GM06990 (cell line): ENCODE measurements around the gene GCNT3.
"Not testable (repeated sequence)": the region's sequence is repeated elsewhere in the genome, so short reads cannot be mapped to it uniquely, and the experiment has no call there.

Source experiments
- DNase-seq: peaks from one replicate; pipeline ENCODE4 v3.0.0-alpha.2; 2011; ENCODE audit not compliant: insufficient read length; ENCODE audit errors: extremely low read depth
- H3K27me3 ChIP-seq: replicated peaks from 2 replicates; pipeline ENCODE4 v1.6.0; 2011; ENCODE audit warnings: low read length; ENCODE audit not compliant: control insufficient read depth, insufficient read depth
- H3K36me3 ChIP-seq: 2 replicates; pipeline ENCODE4 v1.5.1; 2011; ENCODE audit warnings: low read length; ENCODE audit not compliant: control insufficient read depth, insufficient read depth
- H3K4me3 ChIP-seq: replicated peaks from 2 replicates; pipeline ENCODE4 v1.5.1; 2011; ENCODE audit warnings: low read depth, mild to moderate bottlenecking, control low read depth, low read length
- TF ChIP-seq, protein P1 (sequence below): IDR thresholded peaks from 2 replicates; pipeline ENCODE4 v1.5.1; 2011; ENCODE audit warnings: low read length, control low read depth, mild to moderate bottlenecking, inconsistent platforms; ENCODE audit not compliant: insufficient read depth, poor library complexity, severe bottlenecking

GCNT3 gene

DNA sequence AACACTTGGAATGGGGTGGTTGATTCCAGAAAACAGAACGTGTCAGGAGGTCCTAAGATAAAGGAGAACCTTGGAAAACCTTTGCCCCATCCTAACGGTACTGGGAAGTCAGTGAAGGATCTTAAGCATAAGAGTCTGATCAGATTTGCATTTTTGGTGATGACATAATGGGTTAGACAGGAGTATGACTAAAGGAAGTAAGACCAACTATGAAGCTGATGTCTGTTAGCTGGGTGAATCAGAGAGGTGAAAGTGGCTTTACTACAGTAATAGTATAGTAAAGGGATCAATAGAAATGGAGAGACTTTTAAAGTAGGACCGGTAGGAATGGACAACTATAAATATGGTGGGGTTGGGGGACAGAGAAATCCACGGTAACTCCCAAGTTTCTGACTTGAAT lies 33.2 kb downstream of the GCNT3 start:
- H3K27me3 ChIP-seq: no peaks in the 10 kb centered on the region
- TF ChIP-seq, protein P1, sequence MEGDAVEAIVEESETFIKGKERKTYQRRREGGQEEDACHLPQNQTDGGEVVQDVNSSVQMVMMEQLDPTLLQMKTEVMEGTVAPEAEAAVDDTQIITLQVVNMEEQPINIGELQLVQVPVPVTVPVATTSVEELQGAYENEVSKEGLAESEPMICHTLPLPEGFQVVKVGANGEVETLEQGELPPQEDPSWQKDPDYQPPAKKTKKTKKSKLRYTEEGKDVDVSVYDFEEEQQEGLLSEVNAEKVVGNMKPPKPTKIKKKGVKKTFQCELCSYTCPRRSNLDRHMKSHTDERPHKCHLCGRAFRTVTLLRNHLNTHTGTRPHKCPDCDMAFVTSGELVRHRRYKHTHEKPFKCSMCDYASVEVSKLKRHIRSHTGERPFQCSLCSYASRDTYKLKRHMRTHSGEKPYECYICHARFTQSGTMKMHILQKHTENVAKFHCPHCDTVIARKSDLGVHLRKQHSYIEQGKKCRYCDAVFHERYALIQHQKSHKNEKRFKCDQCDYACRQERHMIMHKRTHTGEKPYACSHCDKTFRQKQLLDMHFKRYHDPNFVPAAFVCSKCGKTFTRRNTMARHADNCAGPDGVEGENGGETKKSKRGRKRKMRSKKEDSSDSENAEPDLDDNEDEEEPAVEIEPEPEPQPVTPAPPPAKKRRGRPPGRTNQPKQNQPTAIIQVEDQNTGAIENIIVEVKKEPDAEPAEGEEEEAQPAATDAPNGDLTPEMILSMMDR: no peak
- peaks cover 4% of the 10 kb centered on the region; the same call in 1 of the 2 replicates for H3K36me3 ChIP-seq
- DNase-seq: no peak
- H3K4me3 ChIP-seq: no peak overlapping the region

DNA sequence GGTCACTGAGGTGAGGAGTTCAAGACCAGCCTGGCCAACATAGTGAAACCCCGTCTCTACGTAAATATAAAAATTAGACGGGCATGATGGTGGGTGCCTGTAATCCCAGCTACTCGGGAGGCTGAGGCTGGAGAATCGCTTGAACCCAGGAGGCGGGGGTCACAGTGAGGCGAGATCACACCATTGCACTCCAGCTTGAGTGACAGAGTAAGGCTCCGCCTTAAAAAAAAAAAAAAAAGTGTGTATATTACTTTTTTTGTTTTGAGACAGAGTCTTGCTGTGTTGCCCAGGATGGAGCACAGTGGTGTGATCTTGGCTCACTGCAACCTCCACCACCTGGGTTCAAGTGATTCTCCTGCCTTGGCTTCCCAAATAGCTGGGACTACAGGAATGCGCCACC lies 34.2 kb downstream of the GCNT3 start:
- not testable (repeated sequence) for H3K36me3 ChIP-seq, H3K27me3 ChIP-seq, DNase-seq, H3K4me3 ChIP-seq

DNA sequence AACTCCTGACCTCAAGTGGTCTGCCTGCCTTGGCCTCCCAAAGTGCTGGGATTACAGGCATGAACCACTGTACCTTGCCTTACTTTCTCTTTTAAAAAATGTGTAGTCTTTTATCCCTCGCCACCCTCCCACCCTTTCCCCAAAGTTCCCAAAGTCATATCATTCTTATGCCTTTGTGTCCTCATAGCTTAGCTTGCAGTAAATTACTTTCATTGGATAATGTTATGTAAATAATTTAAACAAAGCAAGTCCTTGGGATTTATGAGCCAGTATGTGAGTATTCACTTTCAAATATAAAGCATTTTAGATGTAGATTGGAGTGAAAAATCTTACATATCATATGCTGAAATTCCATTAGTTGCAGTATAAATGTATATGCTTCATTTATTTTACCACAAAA lies 34.7 kb downstream of the GCNT3 start:
- DNase-seq: no peak
- H3K36me3 ChIP-seq: peaks cover 4% of the 10 kb centered on the region
- no peaks in the 10 kb centered on the region for H3K27me3 ChIP-seq
- no peak overlapping the region for H3K4me3 ChIP-seq
- TF ChIP-seq, protein P1: no peak

DNA sequence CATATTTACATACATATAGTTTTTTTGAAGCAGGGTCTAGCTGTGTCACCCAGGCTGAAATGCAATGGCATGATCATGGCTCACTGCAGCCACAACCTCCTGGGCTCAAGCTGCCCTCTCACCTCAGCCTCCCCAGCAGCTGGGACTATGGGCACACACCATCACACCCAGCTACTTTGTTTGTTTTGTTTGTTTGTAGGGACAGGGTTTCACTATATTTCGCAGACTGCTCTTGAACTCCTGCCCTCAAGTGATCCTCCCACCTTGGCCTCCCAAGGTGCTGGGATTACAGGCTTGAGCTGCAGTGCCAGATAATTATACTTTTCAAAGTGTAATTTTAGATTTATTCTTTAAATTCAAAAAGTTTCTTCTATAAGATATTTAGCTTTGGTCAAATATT lies 35.5 kb downstream of the GCNT3 start:
- Histone ChIP-seq H3K36me3 (peaks cover 9% of the 10 kb centered on the region), H3K27me3 (no peaks in the 10 kb centered on the region), H3K4me3 (no peak overlapping the region)
- TF ChIP-seq, protein P1: no peak
- no peak for DNase-seq

DNA sequence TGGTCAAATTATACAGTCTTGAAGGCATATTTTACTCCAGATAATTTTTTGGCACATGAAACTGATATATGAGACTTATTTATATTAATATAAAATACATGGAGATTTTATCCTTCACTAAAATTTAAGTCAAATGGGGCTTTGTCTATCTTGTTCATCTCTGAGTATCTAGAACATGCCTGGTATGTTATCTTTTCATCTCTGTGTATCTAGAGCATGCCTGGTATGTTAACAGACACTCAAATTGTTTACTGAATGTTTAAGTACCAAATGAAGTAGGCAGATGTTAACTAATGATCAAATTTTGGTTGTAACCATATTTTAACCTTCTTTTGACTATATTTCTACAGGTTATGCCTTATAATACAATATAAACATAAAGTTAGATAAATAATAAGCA lies 38.0 kb downstream of the GCNT3 start:
- DNase-seq: no peak
- Histone ChIP-seq H3K27me3 (no peaks in the 10 kb centered on the region), H3K4me3 (no peak overlapping the region), H3K36me3 (peaks cover 12% of the 10 kb centered on the region)
- TF ChIP-seq, protein P1: no peak

DNA sequence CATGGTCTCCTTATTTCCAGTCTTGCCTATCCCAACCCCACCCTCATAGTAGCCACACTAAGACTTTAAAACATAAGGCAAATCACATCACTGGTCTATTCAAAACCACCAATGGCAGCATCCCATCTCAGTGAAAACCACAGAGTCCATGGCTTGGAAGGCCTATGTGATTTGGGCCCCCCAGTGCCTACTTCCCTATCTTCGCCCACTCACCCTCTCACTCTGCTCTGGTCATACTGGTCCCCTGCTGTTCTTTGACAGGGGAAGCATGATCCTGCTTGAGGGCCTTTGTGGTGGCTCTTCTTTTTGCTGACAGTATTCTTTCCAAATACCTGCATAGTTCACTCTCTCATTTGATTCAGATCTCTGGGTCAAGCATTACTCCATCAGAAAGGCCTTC lies 42.5 kb downstream of the GCNT3 start:
- Histone ChIP-seq H3K4me3 (no peak overlapping the region), H3K36me3 (peaks cover 10% of the 10 kb centered on the region), H3K27me3 (no peaks in the 10 kb centered on the region)
- no peak for DNase-seq
- TF ChIP-seq, protein P1: no peak
